Retinal pigment epithelial cell (primary cell): ENCODE results near the gene COL1A1.

Experiments used
- DNase-seq: peaks from one replicate; pipeline ENCODE4 v3.0.0-alpha.2; 2010; ENCODE audit warnings: low read depth
- H3K4me3 ChIP-seq: 2 replicates; pipeline ENCODE4 v1.5.1; 2011; ENCODE audit warnings: mild to moderate bottlenecking, low read length, control low read depth, moderate library complexity
- TF ChIP-seq, protein P1 (sequence below): conservative IDR thresholded peaks from 2 replicates; pipeline ENCODE4 v1.5.1; 2011; ENCODE audit warnings: low read depth, low read length, control low read depth, inconsistent platforms

Gene COL1A1

DNA sequence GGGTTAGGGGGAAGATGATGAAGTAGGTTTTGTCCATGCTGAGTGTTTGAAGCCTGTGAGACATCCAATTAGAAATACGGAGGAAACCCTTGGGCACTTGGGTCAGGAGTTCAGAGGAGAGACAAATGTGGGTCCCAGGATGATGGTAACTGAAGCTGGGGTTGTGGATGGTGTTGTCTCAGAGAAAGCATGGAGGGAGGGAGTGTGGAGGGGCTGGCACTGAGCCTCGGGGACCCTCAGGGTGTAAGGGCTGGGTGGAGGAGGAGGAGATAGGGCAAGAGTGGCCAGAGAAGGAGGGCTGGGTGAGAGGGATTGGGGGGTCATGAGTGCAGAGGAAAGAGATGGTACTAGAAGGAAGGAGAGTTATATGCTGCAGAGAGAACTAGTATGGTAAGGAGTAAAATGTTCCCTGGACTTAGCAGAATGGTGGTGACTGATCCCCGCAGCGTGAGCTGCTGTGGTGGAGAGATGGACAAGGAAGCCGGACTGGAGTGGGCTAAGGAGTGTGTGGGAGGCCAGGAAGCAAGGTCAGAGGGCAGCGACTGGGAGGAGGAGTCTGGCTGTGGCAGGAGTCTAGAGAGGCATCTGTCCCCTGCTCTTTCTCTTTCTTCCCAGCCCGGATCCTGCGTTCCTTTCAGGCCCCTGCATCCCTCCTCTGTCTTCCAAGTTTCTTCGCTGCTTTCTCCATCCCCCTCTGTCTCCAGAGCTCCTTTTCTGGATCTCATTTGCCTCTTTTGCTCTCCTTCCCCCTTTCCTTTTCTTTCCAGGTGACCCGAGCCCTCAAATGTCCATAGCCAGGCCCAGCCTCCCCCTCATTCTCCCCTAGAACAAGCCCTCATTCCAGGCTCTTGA, 3.9 kb upstream of the COL1A1 start:
- TF ChIP-seq, protein P1, sequence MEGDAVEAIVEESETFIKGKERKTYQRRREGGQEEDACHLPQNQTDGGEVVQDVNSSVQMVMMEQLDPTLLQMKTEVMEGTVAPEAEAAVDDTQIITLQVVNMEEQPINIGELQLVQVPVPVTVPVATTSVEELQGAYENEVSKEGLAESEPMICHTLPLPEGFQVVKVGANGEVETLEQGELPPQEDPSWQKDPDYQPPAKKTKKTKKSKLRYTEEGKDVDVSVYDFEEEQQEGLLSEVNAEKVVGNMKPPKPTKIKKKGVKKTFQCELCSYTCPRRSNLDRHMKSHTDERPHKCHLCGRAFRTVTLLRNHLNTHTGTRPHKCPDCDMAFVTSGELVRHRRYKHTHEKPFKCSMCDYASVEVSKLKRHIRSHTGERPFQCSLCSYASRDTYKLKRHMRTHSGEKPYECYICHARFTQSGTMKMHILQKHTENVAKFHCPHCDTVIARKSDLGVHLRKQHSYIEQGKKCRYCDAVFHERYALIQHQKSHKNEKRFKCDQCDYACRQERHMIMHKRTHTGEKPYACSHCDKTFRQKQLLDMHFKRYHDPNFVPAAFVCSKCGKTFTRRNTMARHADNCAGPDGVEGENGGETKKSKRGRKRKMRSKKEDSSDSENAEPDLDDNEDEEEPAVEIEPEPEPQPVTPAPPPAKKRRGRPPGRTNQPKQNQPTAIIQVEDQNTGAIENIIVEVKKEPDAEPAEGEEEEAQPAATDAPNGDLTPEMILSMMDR: no peak
- DNase-seq: no peak
- no peak overlapping the region for H3K4me3 ChIP-seq

DNA sequence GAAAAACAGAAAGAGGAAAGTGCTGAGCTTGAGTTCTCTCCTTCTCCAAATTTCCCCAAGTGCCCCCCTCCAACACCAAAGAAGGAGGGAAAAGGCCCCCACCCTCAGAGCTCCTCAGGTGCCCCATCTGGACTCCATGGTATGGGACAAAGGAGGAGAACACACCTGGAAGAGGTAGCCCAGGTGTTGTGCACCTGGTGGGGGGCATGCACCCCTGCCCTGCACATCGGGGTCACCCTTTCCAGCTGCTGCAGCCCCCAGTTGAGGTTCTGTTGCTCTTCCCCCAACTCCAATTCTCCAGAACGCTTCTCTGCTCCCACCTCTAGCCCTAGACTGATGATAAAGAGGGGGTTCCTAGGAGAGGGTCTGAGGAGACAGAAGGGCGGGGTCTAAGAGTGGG, 3.0 kb upstream of the COL1A1 start:
- TF ChIP-seq, protein P1: no peak
- H3K4me3 ChIP-seq: no peak overlapping the region
- no peak for DNase-seq

DNA sequence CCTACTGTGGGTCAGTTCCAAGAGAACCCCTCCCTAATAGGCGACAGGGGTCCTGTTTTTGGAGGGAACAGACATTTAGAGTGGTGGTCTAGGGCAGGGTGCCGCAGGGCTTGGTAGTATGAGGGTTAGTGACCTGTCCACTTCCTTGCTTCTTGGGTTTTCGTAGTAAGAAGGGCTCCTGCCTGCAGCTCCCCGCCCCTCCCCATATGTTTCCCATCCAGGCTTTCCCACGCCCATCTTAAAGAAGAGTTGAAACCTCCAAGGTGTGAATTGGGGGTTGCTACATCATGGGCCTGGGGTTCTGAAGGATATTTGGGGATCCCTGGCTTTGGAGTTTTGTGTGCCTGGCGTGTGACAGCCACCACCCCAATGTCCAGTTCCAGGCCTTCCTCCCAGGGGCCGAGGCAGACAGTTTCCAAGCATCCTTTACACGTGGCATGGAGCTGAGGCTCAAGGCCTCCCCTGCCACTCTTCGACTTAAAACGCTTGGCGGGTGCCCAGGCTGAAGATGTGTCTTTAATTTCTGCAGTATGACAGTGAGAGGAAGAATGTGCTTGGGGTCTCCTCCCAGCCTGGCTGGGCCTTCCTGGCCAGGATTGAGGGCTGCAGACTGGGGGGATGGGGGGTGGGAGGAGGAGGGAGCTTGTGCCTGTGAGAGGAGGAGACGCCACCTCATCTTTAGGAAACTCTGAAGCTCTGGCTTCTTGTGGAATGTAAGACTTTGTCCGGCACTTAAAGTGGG, 2.3 kb upstream of the COL1A1 start:
- H3K4me3 ChIP-seq: no peak overlapping the region
- no peak for DNase-seq
- TF ChIP-seq, protein P1: no peak

DNA sequence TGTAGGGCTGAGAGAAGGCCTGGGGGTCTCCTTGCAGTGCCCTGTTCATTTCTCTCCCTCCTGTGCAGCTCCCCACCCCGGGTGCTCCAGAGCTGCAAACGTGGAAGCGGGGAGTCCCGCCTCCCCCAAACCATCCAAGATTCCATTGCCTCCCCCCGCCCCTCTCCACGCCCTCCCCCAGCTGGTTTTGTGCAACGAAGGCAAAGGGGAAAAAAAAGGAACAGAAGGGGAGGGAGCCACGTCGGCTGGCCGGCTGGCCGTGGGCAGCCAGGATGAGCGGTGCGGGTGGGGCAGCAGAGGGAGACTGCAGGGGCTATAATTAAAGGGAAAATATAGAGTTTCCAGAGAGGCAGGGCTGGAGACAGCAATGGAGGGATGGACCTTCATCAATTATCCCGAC, 1.7 kb upstream of the COL1A1 start:
- TF ChIP-seq, protein P1: no peak
- H3K4me3 ChIP-seq: no peak overlapping the region
- no peak for DNase-seq

DNA sequence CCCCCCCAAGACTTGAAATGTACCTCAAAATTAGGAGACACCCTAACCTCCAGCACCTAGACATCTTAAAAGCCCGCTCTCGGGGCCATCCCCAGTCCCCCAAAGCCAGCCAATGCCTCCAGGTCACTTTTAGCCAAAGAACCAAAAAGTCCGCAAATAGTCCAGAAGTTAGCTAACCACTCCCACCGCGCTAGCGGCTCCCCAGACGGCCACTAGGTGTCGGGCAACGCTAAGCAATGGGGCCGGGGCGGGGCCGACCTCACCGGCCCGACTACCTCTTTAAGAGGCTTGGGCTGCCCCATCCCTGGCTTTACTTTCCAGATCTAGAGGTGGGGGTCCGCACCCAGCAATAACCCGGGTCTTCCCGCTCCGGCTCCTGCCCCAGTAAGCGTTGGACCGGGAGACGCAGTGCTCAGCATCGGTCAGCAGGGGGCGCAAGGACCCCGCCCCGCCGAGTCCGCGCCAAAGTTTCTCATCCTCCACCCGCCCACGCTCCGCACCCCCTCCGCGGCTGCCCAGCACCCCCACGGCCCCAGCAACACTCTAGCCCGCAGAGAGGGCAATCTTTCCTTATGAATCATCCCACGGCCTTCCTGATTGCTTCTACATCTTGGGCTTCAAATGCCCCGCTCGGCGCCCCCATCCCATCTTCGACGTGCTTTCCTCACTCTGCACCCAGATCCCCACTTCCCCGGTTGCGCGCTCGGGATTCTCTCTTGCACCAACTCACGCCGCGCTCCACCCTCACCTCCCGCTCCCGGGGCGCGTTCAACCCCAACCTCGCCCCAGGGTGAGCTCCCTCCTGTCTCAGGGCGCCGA, 765 bp downstream of the COL1A1 start:
- peak; percentile 48 for DNase-seq
- peak overlapping the region; percentile 54 for H3K4me3 ChIP-seq
- TF ChIP-seq, protein P1: peak; percentile 82

DNA sequence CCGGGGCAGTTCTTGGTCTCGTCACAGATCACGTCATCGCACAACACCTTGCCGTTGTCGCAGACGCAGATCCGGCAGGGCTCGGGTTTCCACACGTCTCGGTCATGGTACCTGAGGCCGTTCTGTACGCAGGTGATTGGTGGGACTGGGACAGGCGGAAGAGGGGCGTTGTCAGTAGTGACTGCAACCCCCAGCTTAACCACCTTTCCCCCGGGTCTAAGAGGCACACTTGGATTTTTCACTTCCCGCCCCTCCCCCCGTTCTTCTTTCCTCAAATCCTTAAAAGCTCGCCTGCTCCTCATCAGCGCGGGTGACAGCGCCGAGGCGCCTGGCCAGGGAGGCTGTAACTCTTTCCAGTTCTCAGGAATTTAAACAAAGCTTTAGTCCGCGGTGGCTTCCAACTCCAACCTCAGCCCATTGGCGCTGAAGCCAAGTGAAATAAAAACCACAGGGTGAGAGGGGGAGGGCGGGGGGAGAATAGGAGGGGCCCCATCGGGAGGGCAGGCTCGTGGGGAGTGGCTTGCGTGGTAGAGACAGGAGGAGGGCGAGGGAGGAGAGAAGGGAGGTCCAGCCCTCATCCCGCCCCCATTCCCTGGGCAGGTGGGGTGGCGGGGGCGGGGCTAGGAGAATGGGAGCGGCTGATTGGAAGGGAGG, 1.5 kb downstream of the COL1A1 start:
- TF ChIP-seq, protein P1: no peak
- peak; percentile 85 for DNase-seq
- peak overlapping the region; percentile 54 for H3K4me3 ChIP-seq
